OCI-LY1 (cell line): ENCODE measurements around the gene DMD.

ENCODE experiments used
- EZH2 ChIP-seq: fragments of 200-600 bp; sonication (generic), shearing (Covaris generic); IDR thresholded peaks from 2 replicates; pipeline ENCODE4 v1.8.0; 2017; ENCODE audit warnings: borderline replicate concordance, mixed run types, mild to moderate bottlenecking, antibody characterized with exemption, low read length, moderate library complexity, mixed read lengths
- TF ChIP-seq, protein P1 (sequence below): fragments of 200-600 bp; sonication (generic), shearing (Covaris generic); IDR thresholded peaks from 2 replicates; pipeline ENCODE4 v1.5.1; 2017; ENCODE audit warnings: mild to moderate bottlenecking, antibody characterized with exemption, low read length, moderate library complexity, mixed read lengths

DNA sequence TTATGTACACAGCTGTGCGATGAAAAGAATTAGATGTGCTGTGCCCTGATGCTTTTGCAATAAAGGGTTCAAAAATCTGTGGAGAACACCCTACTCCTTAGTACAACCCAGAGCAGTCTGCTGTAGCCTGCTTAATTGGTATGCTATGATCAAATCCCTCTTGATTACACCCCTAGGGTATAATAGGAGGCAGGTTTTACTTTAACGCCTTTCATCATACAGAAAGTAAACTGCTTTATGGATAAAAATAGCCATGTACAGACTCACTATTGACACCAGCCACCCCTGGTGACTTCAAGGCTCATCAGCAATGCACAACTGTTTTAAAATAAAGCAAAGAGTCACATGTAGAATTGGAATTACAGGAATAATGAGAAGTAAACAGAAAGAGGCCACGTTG, 315.3 kb downstream of the DMD start:
- TF ChIP-seq EZH2, result no peak
- TF ChIP-seq, protein P1, sequence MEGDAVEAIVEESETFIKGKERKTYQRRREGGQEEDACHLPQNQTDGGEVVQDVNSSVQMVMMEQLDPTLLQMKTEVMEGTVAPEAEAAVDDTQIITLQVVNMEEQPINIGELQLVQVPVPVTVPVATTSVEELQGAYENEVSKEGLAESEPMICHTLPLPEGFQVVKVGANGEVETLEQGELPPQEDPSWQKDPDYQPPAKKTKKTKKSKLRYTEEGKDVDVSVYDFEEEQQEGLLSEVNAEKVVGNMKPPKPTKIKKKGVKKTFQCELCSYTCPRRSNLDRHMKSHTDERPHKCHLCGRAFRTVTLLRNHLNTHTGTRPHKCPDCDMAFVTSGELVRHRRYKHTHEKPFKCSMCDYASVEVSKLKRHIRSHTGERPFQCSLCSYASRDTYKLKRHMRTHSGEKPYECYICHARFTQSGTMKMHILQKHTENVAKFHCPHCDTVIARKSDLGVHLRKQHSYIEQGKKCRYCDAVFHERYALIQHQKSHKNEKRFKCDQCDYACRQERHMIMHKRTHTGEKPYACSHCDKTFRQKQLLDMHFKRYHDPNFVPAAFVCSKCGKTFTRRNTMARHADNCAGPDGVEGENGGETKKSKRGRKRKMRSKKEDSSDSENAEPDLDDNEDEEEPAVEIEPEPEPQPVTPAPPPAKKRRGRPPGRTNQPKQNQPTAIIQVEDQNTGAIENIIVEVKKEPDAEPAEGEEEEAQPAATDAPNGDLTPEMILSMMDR, result no peak
